Endothelial cell of umbilical vein (primary cell): ENCODE results near the gene DLGAP1. TPM values are rescaled to one million over a fixed set of nuclear protein-coding genes. Genes with fewer than 3 reads are reported as not detected.

Experiments used
- BruUV-seq: library from RNA; stranded (reverse); fragments of 400-500 nt; replicated peaks from 2 replicates; lab custom pipeline; 2021; lab: Mats Ljungman, UMichigan
- CTCF ChIA-PET: fragments of 300-600, 350-600 bp; sonication (Branson Sonifier 250); formaldehyde crosslinking; loops from one replicate; lab custom pipeline; 2021; ENCODE audit warnings: antibody characterized with exemption, inconsistent platforms; lab: Charles Lee
- POLR2A ChIA-PET: fragments of 300-600, 350-600 bp; sonication (Branson Sonifier 250); formaldehyde crosslinking; loops from one replicate; lab custom pipeline; 2021; ENCODE audit warnings: antibody characterized with exemption, inconsistent platforms; lab: Charles Lee
- DNase-seq: peaks from one replicate; pipeline ENCODE4 v3.0.0-alpha.2; 2011; ENCODE audit warnings: low read depth, low spot score
- FAIRE-seq: peaks from 2 replicates; lab custom pipeline; 2011; peaks lifted over from hg19 to GRCh38; lab: Jason Lieb, UNC
- H2AFZ ChIP-seq: 2 replicates; pipeline ENCODE4 v1.6.0; 2012; ENCODE audit warnings: low read depth, low read length, control low read depth, inconsistent platforms
- H3K27ac ChIP-seq: 2 replicates; pipeline ENCODE4 v1.5.1; 2011; ENCODE audit warnings: low read depth, mild to moderate bottlenecking, control low read depth, low read length, moderate library complexity; ENCODE audit not compliant: insufficient read depth
- H3K27me3 ChIP-seq, 2 experiments: 2 replicates each; pipeline versions ENCODE4 v1.6.0 to v1.6.1; 2011; ENCODE audit warnings: low read length in 2 of 2, mixed read lengths in 1 of 2; ENCODE audit not compliant: control insufficient read depth in 2 of 2, insufficient read depth in 2 of 2
- H3K36me3 ChIP-seq, 2 experiments: 2 replicates in 1 of 2; 3 replicates in 1 of 2; pipeline ENCODE4 v1.5.1; 2011; ENCODE audit warnings: low read length in 2 of 2, mild to moderate bottlenecking in 1 of 2, moderate library complexity in 1 of 2; ENCODE audit not compliant: control insufficient read depth in 2 of 2, insufficient read depth in 2 of 2; ENCODE audit errors: extremely low read depth in 1 of 2
- H3K4me1 ChIP-seq: 3 replicates; pipeline ENCODE4 v1.5.1; 2011; ENCODE audit warnings: mild to moderate bottlenecking, low read length; ENCODE audit not compliant: control insufficient read depth, insufficient read depth; ENCODE audit errors: extremely low read depth
- H3K4me2 ChIP-seq: 2 replicates; pipeline ENCODE4 v1.6.1; 2011; ENCODE audit warnings: low read length, control low read depth, mixed read lengths; ENCODE audit not compliant: insufficient read depth
- H3K4me3 ChIP-seq, 3 experiments: fragments of 200-600 bp in 1 of 3; sonication (generic), shearing (Covaris generic) in 1 of 3; replicated peaks in 1 of 3; 2 replicates each; pipeline ENCODE4 v1.5.1; 2011 to 2016; ENCODE audit warnings: control low read depth in 3 of 3, low read length in 3 of 3, mild to moderate bottlenecking in 2 of 3, inconsistent platforms in 1 of 3, low read depth in 1 of 3, moderate library complexity in 1 of 3; ENCODE audit not compliant: insufficient read depth in 1 of 3
- H3K79me2 ChIP-seq: 2 replicates; pipeline ENCODE4 v1.6.0; 2012; ENCODE audit warnings: low read length, inconsistent platforms; ENCODE audit not compliant: control insufficient read depth, insufficient read depth
- H3K9ac ChIP-seq: replicated peaks from 2 replicates; pipeline ENCODE3; 2011; ENCODE audit warnings: low read length, control low read depth; ENCODE audit not compliant: insufficient read depth; ENCODE audit errors: extremely low read depth
- H3K9me1 ChIP-seq: replicated peaks from 3 replicates; pipeline ENCODE4 v1.6.0; 2011; ENCODE audit warnings: mild to moderate bottlenecking, low read length; ENCODE audit not compliant: control insufficient read depth, insufficient read depth; ENCODE audit errors: extremely low read depth
- H3K9me3 ChIP-seq: replicated peaks from 2 replicates; pipeline ENCODE4 v1.5.1; 2012; ENCODE audit warnings: low read length, inconsistent platforms; ENCODE audit not compliant: control insufficient read depth, insufficient read depth
- H4K20me1 ChIP-seq: replicated peaks from 2 replicates; pipeline ENCODE3; 2011; ENCODE audit warnings: mild to moderate bottlenecking, low read length; ENCODE audit not compliant: control insufficient read depth, insufficient read depth; ENCODE audit errors: extremely low read depth
- CTCF ChIP-seq, 2 donors: IDR thresholded peaks; 1 replicate in 1 of 2; 2 replicates in 1 of 2; pipeline ENCODE4 v1.5.1; 2011; ENCODE audit warnings: low read length in 2 of 2, mild to moderate bottlenecking in 2 of 2, moderate library complexity in 2 of 2, control low read depth in 1 of 2, inconsistent platforms in 1 of 2, low read depth in 1 of 2; ENCODE audit not compliant: insufficient read depth in 1 of 2; ENCODE audit errors: extremely low read depth in 1 of 2
- EZH2 ChIP-seq: IDR thresholded peaks from 2 replicates; pipeline ENCODE4 v1.6.1; 2012; ENCODE audit warnings: borderline replicate concordance, low read depth, mild to moderate bottlenecking, moderate library complexity, low read length, inconsistent platforms; ENCODE audit not compliant: severe bottlenecking
- FOS ChIP-seq: IDR thresholded peaks from 2 replicates; pipeline ENCODE4 v1.6.1; 2011; ENCODE audit warnings: mild to moderate bottlenecking, low read length, moderate library complexity, borderline replicate concordance; ENCODE audit not compliant: insufficient read depth
- GATA2 ChIP-seq: IDR thresholded peaks from 2 replicates; pipeline ENCODE4 v1.7.0; 2011; ENCODE audit warnings: low read depth, mild to moderate bottlenecking, moderate library complexity, mixed read lengths, low read length; ENCODE audit not compliant: insufficient read length, insufficient read depth
- JUN ChIP-seq: IDR thresholded peaks from 2 replicates; pipeline ENCODE4 v1.6.1; 2011; ENCODE audit warnings: borderline replicate concordance, low read depth; ENCODE audit not compliant: insufficient read length, insufficient read depth
- MAX ChIP-seq: IDR thresholded peaks from 2 replicates; pipeline ENCODE4 v1.6.1; 2011; ENCODE audit not compliant: insufficient read depth, insufficient read length
- MYC ChIP-seq: IDR thresholded peaks from one replicate; pipeline ENCODE4 v1.6.1; 2011; ENCODE audit warnings: mild to moderate bottlenecking, low read depth, low read length
- POLR2A ChIP-seq: IDR thresholded peaks from 2 replicates; pipeline ENCODE4 v1.6.1; 2012; ENCODE audit warnings: low read depth, mild to moderate bottlenecking, control low read depth, low read length
- POLR2AphosphoS5 ChIP-seq: IDR thresholded peaks from 2 replicates; pipeline ENCODE4 v1.6.1; 2012; ENCODE audit warnings: low read depth, mild to moderate bottlenecking, control low read depth, low read length, moderate library complexity; ENCODE audit not compliant: insufficient read depth
- dilution Hi-C: fragments of 300-500 bp; cut with MboI; formaldehyde crosslinking; loops from one replicate; pipeline ENCODE4 v1.15.0; 2019; ENCODE audit warnings: low sequenced_read_pairs; ENCODE audit not compliant: extremely low pct_ligation_motif_present
- intact Hi-C: fragments of 100-400 bp; cut with micrococcal nuclease; formaldehyde crosslinking; loops from one replicate; pipeline ENCODE4 v1.10.0; 2022
- polyA plus RNA-seq, 4 experiments: library from polyadenylated mRNA; depleted of rRNA in 3 of 4; stranded (reverse) in 3 of 4; unstranded in 1 of 4; fragments of >200 nt; gene quantifications; 2 replicates each; pipeline versions ENCODE4 v1.2.1 to v1.2.3, GENCODE V29; 2011 to 2012; ENCODE audit warnings: missing spikeins in 1 of 4
- total RNA-seq: library from RNA; stranded (reverse); gene quantifications from 2 replicates; pipeline ENCODE4 v1.2.3, GENCODE V29; 2021

The DLGAP1 gene
- total and polyA plus RNA-seq, 2 donors (not counting 3 experiments of a cell fraction or from before 2014, with no cell fraction given) = 0.04 TPM; not detected in 1

- CTCF ChIA-PET = interaction anchor here (1.2 to 6.3 kb wide), 6 partner anchors 8 to 201 kb away, joined by 4 to 256 read pairs (median 65); no protein-coding TSS in a partner anchor
- Histone ChIP-seq H3K4me1 (no peaks in the 10 kb centered on the region), H3K36me3 (no peaks in the 10 kb centered on the region), H3K4me3 (no peak overlapping the region), H3K27ac (no peak overlapping the region), H3K9me3 (no peaks in the 10 kb centered on the region), H3K9ac (no peak overlapping the region), H3K79me2 (no peaks in the 10 kb centered on the region), H3K9me1 (no peaks in the 10 kb centered on the region), H2AFZ (no peak overlapping the region), H4K20me1 (no peaks in the 10 kb centered on the region), H3K4me2 (no peak overlapping the region), H3K27me3 (peaks cover 0 to 5% of the 10 kb centered on the region in 2 experiments)
- FAIRE-seq = no peak
- no peak for DNase-seq
- POLR2A ChIA-PET = no interaction called here
- intact Hi-C loops (no loop called here), dilution Hi-C loops (no loop called here)
- BruUV-seq = no TSS peak
- TF ChIP-seq JUN (no peak), MYC (no peak), EZH2 (no peak), FOS (no peak)
Observed at GRCh38 chr18:3867864-3868311, 587.2 kb downstream of the DLGAP1 start.

- TF ChIP-seq POLR2AphosphoS5 = no peak
- TF ChIP-seq MAX = no peak
- TF ChIP-seq JUN = no peak
- TF ChIP-seq GATA2 = no peak
- no peak for TF ChIP-seq MYC
- TF ChIP-seq EZH2 = no peak
- no peak for TF ChIP-seq POLR2A
- no peak for TF ChIP-seq FOS
- TF ChIP-seq CTCF (IDR thresholded peaks at IDR 0.05; ENCODE audit: extremely low read depth in 1 of 2, insufficient read depth in 1 of 2, low read depth in 1 of 2, low read length in 2 of 2) = no peak
- DNase-seq (no peak), FAIRE-seq (no peak)
- H3K9ac ChIP-seq = no peak overlapping the region
- dilution Hi-C loops = no loop called here
- no peak overlapping the region for H2AFZ ChIP-seq
- no peaks in the 10 kb centered on the region for H4K20me1 ChIP-seq
- no peak overlapping the region for H3K4me3 ChIP-seq
- BruUV-seq = no TSS peak
- no peaks in the 10 kb centered on the region for H3K36me3 ChIP-seq
- no peaks in the 10 kb centered on the region for H3K9me1 ChIP-seq
- H3K9me3 ChIP-seq = no peaks in the 10 kb centered on the region
- no peak overlapping the region for H3K27ac ChIP-seq
- no peak overlapping the region for H3K4me2 ChIP-seq
- peaks cover 0 to 3% of the 10 kb centered on the region in 2 experiments for H3K27me3 ChIP-seq
- H3K79me2 ChIP-seq = no peaks in the 10 kb centered on the region
- POLR2A ChIA-PET = no interaction called here
- intact Hi-C loops = no loop called here
- CTCF ChIA-PET = interaction anchor here (1.2 to 6.3 kb wide), 6 partner anchors 8 to 201 kb away, joined by 4 to 256 read pairs (median 65); no protein-coding TSS in a partner anchor
- no peaks in the 10 kb centered on the region for H3K4me1 ChIP-seq
Observed at GRCh38 chr18:3867236-3867635, 587.9 kb downstream of the DLGAP1 start.
